Activated effector memory CD4-positive, alpha-beta T cell treated with anti-CD3 and anti-CD28 coated beads, Interleukin-2, amount 50 U/mL, for 16 hours (primary cell): ENCODE data around the gene MC1R.

ENCODE experiments used
- DNase-seq: peaks from one replicate; pipeline ENCODE4 v3.0.0-alpha.2; 2020

MC1R gene

DNA sequence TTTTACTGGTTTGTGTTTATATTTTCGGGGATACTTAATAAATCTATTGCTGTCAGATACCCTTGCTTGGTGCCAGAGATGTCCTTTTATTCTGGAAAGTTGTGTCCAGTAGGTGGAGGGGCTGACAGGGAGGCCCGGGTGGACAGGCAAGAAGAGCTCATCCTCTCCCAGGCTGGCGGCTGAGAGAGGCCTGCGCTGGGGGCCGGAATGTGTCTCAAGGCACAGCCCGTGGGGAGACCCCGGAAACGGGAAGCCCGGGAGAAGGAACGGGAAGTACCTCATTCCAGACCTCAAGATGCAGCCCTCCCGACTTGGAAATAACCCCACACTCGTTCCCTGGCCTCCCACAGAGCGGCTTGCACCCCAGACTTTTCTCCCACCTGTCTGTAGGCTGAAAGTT, 17.4 kb downstream of the MC1R start:
- no peak for DNase-seq

DNA sequence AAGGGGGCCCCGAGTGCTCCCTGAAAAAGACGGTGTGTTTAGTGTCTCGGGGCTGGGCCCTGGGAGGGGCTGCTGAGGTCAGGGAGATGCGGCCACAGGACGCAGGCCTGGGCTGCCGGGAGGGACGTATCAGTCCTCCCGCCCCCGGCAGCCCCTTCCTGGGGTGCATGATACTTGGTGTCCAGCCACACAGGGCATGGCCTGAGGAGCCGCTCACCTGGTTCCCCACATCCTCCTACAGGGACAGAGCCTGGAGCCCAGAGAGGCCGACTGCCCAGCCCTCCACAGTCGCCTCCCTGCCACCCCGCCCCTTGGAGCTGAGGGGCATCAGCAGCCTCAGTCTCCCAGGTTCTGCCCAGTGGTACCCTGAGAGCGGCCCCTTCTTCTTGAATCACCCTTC, 17.8 kb downstream of the MC1R start:
- DNase-seq = no peak

DNA sequence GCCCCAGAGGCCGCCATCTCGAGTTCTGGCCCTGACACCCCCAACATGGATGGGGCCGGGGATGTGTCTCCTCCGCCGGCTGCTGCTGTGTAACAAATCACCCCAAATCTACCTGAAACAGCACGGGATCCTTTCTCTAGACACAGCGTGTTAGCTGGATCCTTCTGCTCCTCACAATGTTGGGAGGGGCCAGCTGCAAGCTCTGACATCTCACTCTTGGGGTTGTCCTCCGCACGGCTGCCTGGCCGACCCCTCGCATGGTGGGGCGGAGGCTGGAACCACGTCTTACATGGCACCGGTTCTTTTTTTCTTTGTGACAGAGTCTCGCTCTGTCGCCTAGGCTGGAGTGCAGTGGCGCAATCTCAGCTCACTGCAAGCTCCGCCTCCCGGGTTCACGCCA, 18.3 kb downstream of the MC1R start:
- no peak for DNase-seq

DNA sequence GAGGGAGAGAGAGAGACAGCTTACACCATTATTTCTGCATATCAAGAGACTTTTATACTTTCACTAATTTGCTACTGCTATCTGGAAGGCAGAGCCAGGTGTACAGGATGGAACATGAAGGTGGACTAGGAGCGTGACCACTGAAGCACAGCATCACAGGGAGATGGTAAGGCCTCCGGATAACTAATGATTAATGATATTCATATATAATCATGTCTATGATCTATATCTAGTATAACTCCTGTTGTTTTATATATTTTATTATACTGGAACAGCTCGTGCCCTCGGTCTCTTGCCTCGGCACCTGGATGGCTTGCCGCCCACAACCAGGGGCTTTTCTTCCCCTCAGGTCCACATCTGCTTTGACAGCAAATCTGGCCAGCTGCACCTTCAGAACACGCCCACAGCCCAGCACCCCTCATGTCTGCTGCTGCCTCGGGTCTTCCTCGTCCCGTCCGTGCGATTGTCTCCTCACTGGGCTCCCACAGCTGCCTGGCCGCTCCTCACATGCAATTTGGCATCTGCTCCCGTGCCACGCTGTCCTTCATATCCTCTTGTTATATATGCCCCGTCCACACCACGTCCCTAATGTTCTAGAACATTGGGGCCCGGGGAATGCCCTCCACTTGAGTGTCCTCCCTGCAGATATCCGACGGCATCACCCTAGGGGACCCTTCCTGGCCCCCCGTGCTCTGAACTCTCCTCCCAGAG, 19.7 kb downstream of the MC1R start:
- DNase-seq = no peak

DNA sequence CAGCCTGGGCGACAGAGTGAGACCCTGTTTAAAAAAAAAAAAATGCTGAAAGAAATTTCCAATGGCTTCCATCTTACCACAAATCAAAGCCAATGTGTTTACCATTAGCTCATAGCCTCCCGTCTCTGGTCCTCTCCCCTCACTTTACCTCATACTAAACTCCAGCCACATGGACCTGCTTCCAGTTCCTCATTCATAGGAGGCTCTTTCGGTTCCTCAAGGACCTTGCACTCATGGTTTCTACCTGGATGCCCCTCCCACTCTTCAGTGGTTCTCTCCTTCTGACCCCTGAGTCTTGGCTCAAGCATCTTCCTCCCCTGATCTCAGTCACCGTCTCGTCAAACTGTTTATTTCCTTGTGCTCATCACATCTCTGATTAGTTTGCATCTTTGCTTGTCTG, 26.1 kb downstream of the MC1R start:
- no peak for DNase-seq

DNA sequence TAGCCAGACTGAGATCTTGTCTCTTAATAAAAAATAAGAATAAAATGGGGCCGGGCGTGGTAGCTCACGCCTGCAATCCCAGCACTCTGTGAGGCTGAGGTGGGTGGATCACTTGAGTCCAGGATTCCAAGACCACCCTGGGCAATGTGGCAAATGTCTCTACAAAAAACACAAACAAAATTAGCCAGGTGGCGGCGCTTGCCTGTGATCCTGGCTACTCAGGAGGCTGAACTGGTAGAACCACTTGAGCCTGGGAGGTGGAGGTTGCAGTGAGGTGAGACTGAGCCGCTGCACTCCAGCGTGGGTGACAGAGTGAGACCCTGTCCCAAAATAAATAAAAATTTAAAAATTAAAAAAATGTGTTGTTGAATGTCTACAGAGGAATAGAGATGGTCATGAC, 27.0 kb downstream of the MC1R start:
- no peak for DNase-seq

DNA sequence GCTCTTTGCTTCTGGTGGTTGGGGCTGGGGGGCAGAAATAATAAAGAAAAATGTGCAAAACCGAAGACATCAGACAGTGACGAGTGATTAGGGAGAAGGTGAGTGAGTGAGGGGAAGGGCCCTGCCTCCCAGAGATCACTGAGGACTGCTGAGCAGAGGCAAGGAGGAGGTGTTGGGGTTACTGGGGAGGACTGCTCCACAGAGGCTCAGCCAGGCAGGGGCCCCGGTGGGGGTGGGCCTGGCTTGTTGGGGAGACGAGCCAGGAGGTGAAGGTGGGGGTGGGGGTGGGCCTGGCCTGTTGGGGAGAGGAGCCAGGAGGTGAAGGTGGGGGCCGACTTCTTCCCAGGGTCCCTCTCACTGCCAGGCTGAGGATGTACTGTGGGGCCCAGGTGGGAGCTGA, 27.9 kb downstream of the MC1R start:
- no peak for DNase-seq

DNA sequence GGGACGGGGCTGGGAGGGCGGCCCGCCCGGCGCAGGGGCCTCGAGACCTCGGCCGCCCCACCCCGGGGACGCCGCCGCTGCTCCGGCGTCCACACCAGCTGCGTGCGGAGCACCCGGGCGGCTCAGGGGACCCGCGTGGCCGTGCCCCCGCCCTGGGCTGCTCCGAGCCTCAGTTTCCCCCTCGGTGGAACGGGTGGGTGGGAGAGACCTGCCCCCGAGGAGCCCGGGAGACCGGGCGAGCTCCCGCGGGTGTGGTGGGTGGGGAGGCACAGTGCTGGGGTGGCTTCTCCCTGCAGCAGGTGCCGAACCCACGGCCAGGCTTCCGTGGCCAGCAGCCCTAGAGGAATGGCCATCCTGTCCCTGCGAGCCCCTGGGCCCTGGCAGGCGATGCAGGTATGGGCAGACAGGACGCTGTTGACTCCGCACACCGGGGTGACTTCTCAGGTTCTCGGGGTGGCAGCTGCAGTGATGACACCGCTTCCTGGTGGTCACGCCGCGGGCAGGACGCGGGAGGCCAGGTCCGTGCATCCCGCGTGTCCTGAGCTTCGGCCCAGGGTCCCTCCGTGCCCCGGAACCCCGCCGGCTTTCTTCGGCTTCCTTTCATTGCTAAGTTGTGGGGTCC, 30.6 kb downstream of the MC1R start:
- DNase-seq = no peak

DNA sequence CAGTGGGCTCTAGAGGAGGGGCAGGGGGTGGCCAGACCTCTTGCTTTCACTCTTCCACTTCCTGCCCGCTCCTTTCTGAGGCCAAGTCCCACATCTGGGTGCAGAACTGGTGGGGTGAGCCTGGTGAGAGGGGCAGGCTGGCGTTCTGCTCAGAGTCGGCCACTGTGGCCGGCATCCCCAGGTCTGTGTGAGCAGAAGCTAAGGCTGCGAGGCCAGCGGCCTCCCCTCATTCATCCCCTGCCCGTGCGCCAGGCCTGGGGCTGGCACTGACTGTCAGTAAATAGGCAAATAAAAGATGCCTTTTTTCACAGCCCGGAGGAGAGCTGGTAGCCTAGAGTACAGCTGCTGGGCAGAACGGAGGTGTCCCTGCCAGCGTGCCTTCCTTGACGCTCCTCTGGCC, 31.1 kb downstream of the MC1R start:
- no peak for DNase-seq

DNA sequence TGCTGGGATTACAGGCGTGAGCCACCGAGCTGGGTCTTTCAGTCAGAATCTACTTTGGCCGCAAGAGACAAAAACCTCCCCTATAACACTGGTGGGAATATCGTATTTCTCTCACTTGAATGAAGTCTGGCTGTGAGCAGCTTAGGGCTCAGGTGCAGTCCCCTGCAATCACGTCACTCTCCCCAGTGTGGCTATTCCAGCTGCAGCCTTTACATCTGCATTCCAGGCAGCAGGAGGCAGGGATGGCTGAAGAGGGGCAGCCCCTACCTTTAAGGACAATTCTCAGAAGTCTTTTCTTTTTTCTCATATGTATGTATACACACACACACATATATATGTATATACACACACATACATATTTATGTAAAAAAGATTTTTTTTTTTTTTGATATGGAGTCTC, 32.8 kb downstream of the MC1R start:
- no peak for DNase-seq

DNA sequence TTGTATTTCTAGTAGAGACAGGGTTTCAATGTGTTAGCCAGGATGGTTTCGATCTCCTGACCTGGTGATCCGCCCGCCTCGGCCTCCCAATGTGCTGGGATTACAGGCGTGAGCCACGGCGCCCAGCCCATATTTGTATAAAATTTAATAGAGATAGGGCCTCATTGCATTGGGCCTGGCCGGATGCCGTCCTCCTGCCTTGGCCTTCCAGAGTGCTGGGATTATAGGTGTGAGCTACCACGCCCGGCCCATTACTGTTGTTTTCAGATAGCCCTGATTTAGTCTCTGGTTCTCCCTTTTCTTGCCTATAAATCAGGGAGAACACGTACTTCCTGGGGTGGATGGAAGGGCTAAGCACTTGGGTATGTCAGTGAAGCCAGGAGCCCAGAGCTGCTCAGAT, 33.4 kb downstream of the MC1R start:
- DNase-seq = no peak

DNA sequence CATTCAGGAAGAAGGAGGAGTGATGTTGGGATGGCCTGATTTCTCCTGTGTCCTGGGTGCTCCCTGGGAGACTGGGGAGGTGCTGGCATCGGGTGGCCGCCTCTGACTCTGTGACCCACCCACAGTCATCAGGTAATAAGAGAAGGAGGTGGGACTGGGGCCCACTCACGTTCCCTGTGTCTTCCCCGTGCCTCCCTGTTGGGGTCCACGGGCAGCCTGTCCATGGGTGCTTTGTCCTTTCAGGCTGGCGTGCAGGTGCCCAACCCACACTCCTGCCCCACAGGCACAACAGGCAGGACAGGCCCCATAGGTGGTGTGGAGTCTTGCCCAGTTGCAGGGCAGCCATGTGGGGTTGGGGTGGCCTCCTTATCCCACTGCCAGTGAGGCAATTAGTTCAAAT, 33.9 kb downstream of the MC1R start:
- no peak for DNase-seq

DNA sequence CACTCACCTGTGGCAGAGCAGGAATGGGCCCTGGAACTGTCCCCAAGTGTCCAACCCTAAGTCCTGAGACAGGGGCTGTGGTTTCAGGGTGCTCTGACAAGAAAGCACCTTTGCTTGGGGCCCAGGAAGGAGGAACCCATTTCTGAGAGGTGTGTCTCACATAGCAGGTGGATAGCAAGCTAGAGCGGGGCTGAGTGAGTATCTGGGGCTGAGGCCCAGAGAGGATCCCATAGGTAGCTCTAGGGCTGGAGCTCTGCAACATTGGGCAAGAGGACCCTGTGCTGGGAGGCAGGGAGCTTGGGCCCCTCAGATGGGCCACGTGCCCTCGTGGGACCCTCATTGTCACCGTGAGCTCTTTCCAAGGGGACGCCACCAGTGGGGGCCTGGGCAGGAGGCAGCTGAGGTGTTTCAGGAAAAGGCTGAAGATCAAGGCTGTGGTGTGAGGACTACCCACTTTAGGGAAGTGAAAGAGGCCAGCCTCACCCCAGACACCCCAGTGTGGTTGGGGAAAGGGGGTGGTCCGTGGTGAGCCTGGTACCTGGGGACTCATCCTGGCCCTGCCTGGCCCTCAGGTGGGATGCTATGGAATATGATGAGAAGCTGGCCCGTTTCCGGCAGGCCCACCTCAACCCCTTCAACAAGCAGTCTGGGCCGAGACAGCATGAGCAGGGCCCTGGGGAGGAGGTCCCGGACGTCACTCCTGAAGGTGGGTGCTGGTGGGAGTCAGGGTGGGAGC, 35.2 kb downstream of the MC1R start:
- DNase-seq = no peak

DNA sequence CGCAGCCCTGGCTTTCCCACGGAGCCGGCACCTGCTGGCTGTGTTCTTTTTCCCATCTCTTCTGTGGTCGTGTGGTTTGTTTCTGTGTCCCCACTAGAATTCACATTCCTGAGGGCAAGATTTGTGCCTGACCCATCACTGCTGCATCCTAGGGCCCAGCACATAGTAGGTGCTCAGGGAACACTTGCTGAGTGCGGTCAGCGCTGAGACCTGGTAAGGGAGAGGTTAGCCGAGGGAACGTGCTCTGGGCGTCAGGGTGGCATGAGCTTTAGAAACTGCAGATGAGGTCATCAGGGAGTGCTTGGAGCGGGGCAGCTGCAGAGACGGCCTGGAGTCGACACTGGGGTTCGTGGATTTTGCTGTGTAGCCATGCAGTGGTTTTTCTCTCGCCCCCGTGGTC, 35.8 kb downstream of the MC1R start:
- DNase-seq = no peak

DNA sequence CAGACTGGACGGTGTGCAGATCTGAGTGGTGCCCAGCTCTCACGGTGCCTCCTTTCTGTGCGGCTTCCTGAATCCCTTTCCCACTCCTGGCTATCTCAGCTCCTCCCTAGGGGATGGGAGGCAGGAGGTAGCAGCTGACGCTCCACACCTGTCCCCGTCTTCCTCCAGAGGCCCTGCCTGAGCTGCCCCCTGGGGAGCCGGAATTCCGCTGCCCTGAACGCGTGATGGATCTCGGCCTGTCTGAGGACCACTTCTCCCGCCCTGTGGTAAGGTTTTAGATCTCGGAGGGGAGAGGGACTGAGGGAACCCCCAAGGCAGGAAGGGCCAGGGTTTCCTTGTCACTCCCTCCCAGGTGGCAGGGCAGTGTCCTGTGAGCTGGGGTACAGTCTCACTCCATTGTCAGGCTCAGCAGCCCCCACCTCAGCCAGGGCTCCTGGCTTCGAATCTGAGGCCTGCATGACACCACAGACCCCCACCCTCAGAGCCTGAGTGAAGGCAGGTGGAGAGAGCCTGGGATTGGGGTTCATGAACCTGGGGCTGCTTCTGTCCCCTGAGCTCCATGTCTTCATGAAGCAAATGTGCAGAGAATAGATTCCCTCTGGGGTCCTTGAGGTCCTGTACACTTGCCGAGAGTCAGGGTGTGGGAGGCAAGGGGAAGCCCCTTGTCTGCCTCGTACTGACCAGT, 36.5 kb downstream of the MC1R start:
- no peak for DNase-seq

DNA sequence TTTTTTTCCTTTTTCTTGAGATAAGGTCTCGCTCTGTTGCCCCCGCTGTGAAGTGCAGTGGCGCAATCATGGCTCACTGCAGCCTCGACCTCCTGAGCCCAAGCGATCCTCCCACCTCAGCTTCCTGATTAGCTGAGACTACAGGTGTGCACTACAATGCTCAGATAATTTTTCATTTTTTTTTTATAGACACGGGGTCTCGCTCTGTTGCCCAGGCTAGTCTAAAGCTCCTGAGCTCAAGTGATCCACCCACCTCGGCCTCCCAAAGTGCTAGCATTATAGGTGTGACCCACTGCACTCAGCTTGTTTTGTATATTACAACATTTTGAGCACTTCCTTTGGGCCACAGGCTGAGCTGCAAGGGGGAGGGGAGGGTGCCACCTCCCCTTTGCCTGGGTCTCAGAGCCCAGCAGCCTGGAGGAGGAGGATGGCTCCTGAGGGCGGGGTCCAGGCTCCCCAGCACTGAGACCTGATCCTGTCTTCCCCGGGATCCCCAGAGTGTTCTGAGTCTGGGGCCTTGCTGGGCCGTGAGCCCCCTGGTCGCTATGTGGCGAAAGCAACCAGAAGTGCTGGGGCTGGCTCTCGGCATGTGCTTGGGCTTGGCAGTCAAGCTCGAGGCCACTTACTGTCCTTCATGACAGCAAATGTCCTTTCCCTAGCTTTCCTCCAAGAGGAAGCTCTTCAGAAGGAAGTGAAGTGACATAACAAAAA, 38.0 kb downstream of the MC1R start:
- no peak for DNase-seq

DNA sequence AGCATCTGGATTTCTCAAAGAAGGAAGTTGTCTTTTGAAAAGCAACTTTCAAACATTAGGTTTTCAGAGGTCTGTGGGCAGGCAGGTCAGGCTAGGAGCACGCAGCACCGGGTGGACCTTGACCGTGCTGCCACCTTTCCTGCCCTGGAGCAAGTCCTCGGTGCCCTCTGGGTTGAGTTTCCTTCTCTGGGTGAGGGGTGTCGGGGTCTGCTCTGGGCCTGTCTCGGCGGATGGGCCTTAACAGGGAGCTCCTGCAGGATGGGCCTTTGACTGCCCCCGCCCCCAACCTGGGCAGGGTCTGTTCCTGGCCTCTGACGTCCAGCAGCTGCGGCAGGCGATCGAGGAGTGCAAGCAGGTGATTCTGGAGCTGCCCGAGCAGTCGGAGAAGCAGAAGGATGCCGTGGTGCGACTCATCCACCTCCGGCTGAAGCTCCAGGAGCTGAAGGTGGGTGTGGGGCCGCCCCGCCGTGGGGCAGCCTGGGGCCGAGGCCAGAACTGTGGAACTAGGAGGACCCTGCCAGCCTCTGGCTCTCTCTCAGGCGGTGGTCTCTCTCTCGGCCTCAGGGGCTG, 38.6 kb downstream of the MC1R start:
- no peak for DNase-seq

DNA sequence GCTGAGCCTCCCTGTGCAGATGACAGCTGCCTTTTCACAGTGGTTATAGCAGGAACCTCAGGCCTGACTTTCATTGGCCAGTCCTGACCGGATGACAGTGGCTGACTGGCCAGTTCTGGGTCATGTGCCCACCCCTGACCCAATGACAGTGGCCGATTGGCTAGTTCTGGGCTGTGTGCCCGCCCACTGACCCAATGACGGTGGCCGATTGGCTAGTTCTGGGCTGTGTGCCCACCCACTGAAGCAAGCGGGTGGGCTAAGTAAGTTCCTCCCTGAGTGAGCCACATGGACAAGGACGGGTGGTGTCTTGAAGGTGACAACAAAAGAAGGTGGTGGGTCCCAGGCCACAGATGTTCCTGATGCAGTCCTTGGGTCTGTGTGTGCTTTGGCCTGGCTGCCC, 39.4 kb downstream of the MC1R start:
- DNase-seq = no peak

DNA sequence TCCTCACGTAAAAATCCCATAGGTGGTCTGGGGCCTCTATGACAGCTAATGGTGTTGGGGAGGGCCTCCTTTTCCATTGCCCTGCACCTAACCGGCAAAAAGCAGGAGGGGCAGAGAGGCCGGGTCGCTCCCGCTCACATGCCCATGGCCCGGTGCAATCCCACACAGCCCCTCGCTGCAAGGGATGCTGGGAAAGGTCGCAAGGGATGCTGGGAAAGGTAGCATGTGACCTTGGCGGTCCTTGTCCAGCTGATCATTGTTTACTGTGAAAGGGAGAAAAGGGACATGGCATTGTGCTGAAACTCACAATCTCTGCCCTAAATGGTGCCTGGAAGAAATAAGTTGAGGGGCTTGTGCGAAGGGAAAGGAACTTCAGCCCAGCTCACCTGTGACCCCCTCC, 39.9 kb downstream of the MC1R start:
- DNase-seq = no peak

DNA sequence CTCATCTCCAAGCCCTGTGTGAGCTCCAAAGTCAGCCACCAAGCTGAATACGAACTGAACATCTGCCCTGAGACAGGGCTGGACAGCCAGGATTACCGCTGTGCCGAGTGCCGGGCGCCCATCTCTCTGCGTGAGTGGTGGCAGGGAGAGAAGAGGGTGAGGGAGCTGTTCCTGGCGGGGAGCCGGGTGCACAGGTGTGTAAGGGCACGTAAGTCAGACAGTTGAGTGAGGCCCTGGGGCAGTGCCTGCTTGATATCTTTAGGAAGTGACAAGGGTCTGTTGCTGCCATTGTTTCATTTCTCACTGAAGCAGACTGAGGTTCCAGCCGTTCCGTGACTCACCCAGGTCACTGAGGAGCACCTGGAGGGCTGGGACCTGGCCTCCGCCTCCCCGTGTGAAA, 42.3 kb downstream of the MC1R start:
- DNase-seq = no peak

DNA sequence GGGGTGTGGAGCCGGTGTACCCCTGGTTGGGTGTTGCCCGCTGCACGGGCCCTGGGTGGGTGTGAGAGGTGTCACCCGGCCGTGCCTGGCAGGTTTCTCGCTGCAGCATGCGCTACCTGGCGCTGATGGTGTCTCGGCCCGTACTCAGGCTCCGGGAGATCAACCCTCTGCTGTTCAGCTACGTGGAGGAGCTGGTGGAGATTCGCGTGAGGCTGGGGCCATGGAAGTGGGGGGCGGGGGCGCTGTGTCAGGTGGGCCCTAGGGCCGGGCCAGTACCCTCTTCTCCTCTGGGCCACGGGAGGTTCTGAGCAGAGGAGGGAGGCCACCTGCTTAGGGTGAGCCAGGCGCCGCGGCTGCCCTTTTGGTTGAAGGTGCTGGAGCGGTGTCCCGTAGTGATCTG, 43.3 kb downstream of the MC1R start:
- DNase-seq = no peak

DNA sequence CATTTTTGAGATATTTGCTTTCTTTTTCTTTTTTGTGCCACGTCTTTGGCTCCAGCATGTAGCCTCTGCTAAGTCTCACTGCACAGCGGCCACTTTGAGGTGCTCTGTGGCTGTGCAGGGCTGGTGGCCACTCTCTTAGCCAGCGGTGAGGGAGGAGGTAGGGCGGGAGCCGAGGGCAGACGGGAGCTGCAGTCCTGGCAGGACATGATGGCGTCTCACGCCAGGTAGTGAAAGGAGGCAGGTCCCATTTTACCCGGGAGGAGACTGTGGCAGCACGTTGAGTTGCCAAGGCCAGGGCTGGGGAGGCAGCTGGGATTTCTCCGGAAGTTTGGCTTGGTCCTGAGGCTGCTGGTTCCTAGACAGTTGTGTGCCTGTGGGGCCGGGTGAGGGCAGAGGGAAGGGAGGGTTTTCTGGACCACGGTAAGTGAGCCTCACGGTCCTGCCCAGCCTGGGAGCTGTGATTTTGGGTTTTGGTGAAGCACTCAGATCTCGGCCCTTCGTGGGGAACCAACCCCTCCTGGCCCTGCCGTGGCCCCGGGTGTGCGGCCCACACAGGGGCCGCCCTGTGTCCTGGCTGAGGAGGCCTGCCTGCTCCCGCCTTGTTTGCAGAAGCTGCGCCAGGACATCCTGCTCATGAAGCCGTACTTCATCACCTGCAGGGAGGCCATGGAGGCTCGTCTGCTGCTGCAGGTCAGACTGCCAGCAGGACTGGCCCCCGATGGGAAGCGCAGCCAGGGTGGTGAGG, 44.3 kb downstream of the MC1R start:
- no peak for DNase-seq
